Mesendoderm (in vitro differentiated cells): ENCODE measurements around the gene DNAH17.

Source experiments
- DNase-seq: peaks from one replicate; pipeline ENCODE4 v3.0.0; 2013
- H2AK5ac ChIP-seq: 2 replicates; pipeline ENCODE4 v1.6.1; 2013; ENCODE audit warnings: low read length, inconsistent platforms
- H2BK120ac ChIP-seq: 2 replicates; pipeline ENCODE4 v1.6.1; 2013; ENCODE audit warnings: low read depth, mild to moderate bottlenecking, low read length, moderate library complexity, mixed read lengths
- H2BK15ac ChIP-seq: replicated peaks from 2 replicates; pipeline ENCODE4 v1.6.1; 2013; ENCODE audit warnings: low read depth, mild to moderate bottlenecking, moderate library complexity
- H2BK5ac ChIP-seq: 2 replicates; pipeline ENCODE4 v1.6.1; 2013; ENCODE audit warnings: low read length, inconsistent platforms
- H3K18ac ChIP-seq: 2 replicates; pipeline ENCODE4 v1.6.1; 2013; ENCODE audit warnings: mild to moderate bottlenecking, low read length, mixed read lengths
- H3K23ac ChIP-seq: one replicate; pipeline ENCODE4 v1.6.1; 2013; ENCODE audit warnings: low read length
- H3K27ac ChIP-seq: 2 replicates; pipeline ENCODE4 v1.5.1; 2013; ENCODE audit warnings: low read depth, mild to moderate bottlenecking, inconsistent platforms, low read length, moderate library complexity
- H3K27me3 ChIP-seq: 2 replicates; pipeline ENCODE4 v1.6.1; 2013; ENCODE audit warnings: low read length, control low read depth, mild to moderate bottlenecking, inconsistent platforms; ENCODE audit not compliant: insufficient read depth, poor library complexity
- H3K36me3 ChIP-seq: 2 replicates; pipeline ENCODE4 v1.6.1; 2013; ENCODE audit warnings: low read length, inconsistent platforms; ENCODE audit not compliant: control insufficient read depth, insufficient read depth
- H3K4ac ChIP-seq: one replicate; pipeline ENCODE4 v1.6.1; 2013; ENCODE audit warnings: low read depth, mild to moderate bottlenecking, low read length, moderate library complexity
- H3K4me1 ChIP-seq: 2 replicates; pipeline ENCODE4 v1.6.1; 2013; ENCODE audit warnings: low read depth, low read length, inconsistent platforms; ENCODE audit not compliant: control insufficient read depth
- H3K4me2 ChIP-seq: 2 replicates; pipeline ENCODE4 v1.6.1; 2013; ENCODE audit warnings: low read length
- H3K4me3 ChIP-seq: 2 replicates; pipeline ENCODE4 v1.5.1; 2013; ENCODE audit warnings: mild to moderate bottlenecking, low read length
- H3K56ac ChIP-seq: one replicate; pipeline ENCODE4 v1.6.1; 2013; ENCODE audit warnings: low read length
- H3K79me1 ChIP-seq: 2 replicates; pipeline ENCODE4 v1.6.1; 2013; ENCODE audit warnings: low read length, inconsistent platforms
- H3K79me2 ChIP-seq: 2 replicates; pipeline ENCODE4 v1.6.1; 2013; ENCODE audit warnings: mild to moderate bottlenecking, low read length; ENCODE audit not compliant: control insufficient read depth, insufficient read depth
- H3K9ac ChIP-seq: 2 replicates; pipeline ENCODE4 v1.6.1; 2013; ENCODE audit warnings: low read length, inconsistent platforms
- H4K5ac ChIP-seq: one replicate; pipeline ENCODE4 v1.6.1; 2013; ENCODE audit warnings: low read length
- H4K8ac ChIP-seq: one replicate; pipeline ENCODE4 v1.6.1; 2013; ENCODE audit warnings: low read depth, mild to moderate bottlenecking, control low read depth, low read length, moderate library complexity
- WGBS: extraction: QIAGEN DNeasy Blood & Tissue Kit; methylation state at CpG from one replicate; pipeline ENCODE4 v1.1.7; 2013; ENCODE audit warnings: low lambda C conversion rate, missing lambda C conversion rate; ENCODE audit not compliant: insufficient coverage; ENCODE audit errors: extremely low coverage; 5-methylcytosine and 5-hydroxymethylcytosine counted together

DNAH17 gene

GRCh38 chr17:78500806-78501205, 76.4 kb downstream of the DNAH17 start:
- no peak overlapping the region for H2BK15ac ChIP-seq
- no peak overlapping the region for H3K27ac ChIP-seq
- no peak overlapping the region for H2BK120ac ChIP-seq
- no peak overlapping the region for H3K18ac ChIP-seq
- H3K9ac ChIP-seq, result no peak overlapping the region
- no peaks in the 10 kb centered on the region for H3K79me2 ChIP-seq
- no peak overlapping the region for H3K4me3 ChIP-seq
- no peaks in the 10 kb centered on the region for H3K4me1 ChIP-seq
- no peak overlapping the region for H2AK5ac ChIP-seq
- H3K27me3 ChIP-seq, result no peaks in the 10 kb centered on the region
- H3K56ac ChIP-seq, result no peak overlapping the region
- no peak overlapping the region for H4K8ac ChIP-seq
- no peaks in the 10 kb centered on the region for H3K36me3 ChIP-seq
- H2BK5ac ChIP-seq, result no peak overlapping the region
- no CpG with 5 or more reads among the region's 7 CpGs for WGBS
- no peak for DNase-seq
- no peak overlapping the region for H4K5ac ChIP-seq
- no peak overlapping the region for H3K4me2 ChIP-seq
- no peak overlapping the region for H3K4ac ChIP-seq
- H3K79me1 ChIP-seq, result no peaks in the 10 kb centered on the region
- H3K23ac ChIP-seq, result no peak overlapping the region

- H4K5ac ChIP-seq, result no peak overlapping the region
- no peak overlapping the region for H3K23ac ChIP-seq
These were observed 77.3 kb downstream of the DNAH17 start for GRCh38 chr17:78499715-78500540.

GRCh38 chr17:78498848-78499247, 78.3 kb downstream of the DNAH17 start:
- H4K5ac ChIP-seq, result no peak overlapping the region
- no peak overlapping the region for H3K27ac ChIP-seq
- no peak overlapping the region for H4K8ac ChIP-seq
- no peak overlapping the region for H3K4me3 ChIP-seq
- no peak overlapping the region for H3K56ac ChIP-seq
- no peaks in the 10 kb centered on the region for H3K4me1 ChIP-seq
- no peak overlapping the region for H3K9ac ChIP-seq
- H3K4me2 ChIP-seq, result no peak overlapping the region
- H3K27me3 ChIP-seq, result no peaks in the 10 kb centered on the region
- H3K18ac ChIP-seq, result no peak overlapping the region
- no peak overlapping the region for H2BK15ac ChIP-seq
- no peak overlapping the region for H2BK5ac ChIP-seq
- DNase-seq, result peak; percentile 22
- WGBS, result no CpG with 5 or more reads among the region's 17 CpGs
- no peak overlapping the region for H2BK120ac ChIP-seq
- no peak overlapping the region for H3K4ac ChIP-seq
- no peaks in the 10 kb centered on the region for H3K79me1 ChIP-seq
- H2AK5ac ChIP-seq, result no peak overlapping the region
- H3K23ac ChIP-seq, result no peak overlapping the region
- no peaks in the 10 kb centered on the region for H3K79me2 ChIP-seq
- H3K36me3 ChIP-seq, result no peaks in the 10 kb centered on the region

More at GRCh38 chr17:78499715-78500540, 77.3 kb downstream of the DNAH17 start:
- no peak overlapping the region for H2BK5ac ChIP-seq
- H3K4ac ChIP-seq, result no peak overlapping the region
- H2AK5ac ChIP-seq, result no peak overlapping the region
- H3K4me1 ChIP-seq, result no peaks in the 10 kb centered on the region
- H3K79me2 ChIP-seq, result no peaks in the 10 kb centered on the region
- H3K9ac ChIP-seq, result no peak overlapping the region
- no peaks in the 10 kb centered on the region for H3K27me3 ChIP-seq
- no peak overlapping the region for H3K18ac ChIP-seq
- DNase-seq, result no peak
- no peak overlapping the region for H3K27ac ChIP-seq
- H2BK15ac ChIP-seq, result no peak overlapping the region
- H4K8ac ChIP-seq, result no peak overlapping the region
- H3K36me3 ChIP-seq, result no peaks in the 10 kb centered on the region
- no peak overlapping the region for H3K4me2 ChIP-seq
- no peak overlapping the region for H2BK120ac ChIP-seq
- WGBS, result no CpG with 5 or more reads among the region's 21 CpGs
- no peak overlapping the region for H3K4me3 ChIP-seq
- no peaks in the 10 kb centered on the region for H3K79me1 ChIP-seq
- H3K56ac ChIP-seq, result no peak overlapping the region

DNA sequence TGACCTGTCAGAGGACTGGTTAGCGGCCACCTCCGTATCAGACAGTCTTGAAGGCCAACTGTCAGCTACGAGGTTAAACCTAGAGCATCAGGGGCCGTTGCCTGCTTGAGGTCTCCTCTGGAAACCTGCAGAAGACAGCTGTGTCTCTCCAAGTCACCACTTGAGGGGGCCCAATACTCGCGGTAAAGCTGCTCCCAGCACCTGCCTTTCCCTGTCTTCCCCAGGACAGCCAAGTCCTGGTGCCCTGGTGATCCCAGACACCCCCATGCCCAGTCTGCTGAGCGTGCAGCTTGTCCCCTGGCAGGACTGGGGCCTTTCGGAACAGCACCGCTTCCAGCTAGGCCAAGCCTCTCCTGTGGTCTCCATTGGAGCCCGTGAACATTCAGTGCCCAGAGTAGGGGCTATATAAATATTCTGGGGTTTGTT, 80.1 kb downstream of the DNAH17 start:
- H3K23ac ChIP-seq, result no peak overlapping the region
- H3K18ac ChIP-seq, result no peak overlapping the region
- no peak overlapping the region for H4K5ac ChIP-seq
- no peak overlapping the region for H3K9ac ChIP-seq
- H3K27me3 ChIP-seq, result no peaks in the 10 kb centered on the region
- no CpG with 5 or more reads among the region's 10 CpGs for WGBS
- H3K4me1 ChIP-seq, result no peaks in the 10 kb centered on the region
- no peak overlapping the region for H2BK15ac ChIP-seq
- no peak overlapping the region for H3K4ac ChIP-seq
- peak; percentile 85 for DNase-seq
- H3K79me2 ChIP-seq, result no peaks in the 10 kb centered on the region
- H2AK5ac ChIP-seq, result no peak overlapping the region
- H2BK5ac ChIP-seq, result no peak overlapping the region
- H3K36me3 ChIP-seq, result no peaks in the 10 kb centered on the region
- H3K4me3 ChIP-seq, result no peak overlapping the region
- no peaks in the 10 kb centered on the region for H3K79me1 ChIP-seq
- H3K27ac ChIP-seq, result no peak overlapping the region
- H2BK120ac ChIP-seq, result no peak overlapping the region
- no peak overlapping the region for H4K8ac ChIP-seq
- no peak overlapping the region for H3K56ac ChIP-seq
- no peak overlapping the region for H3K4me2 ChIP-seq

DNA sequence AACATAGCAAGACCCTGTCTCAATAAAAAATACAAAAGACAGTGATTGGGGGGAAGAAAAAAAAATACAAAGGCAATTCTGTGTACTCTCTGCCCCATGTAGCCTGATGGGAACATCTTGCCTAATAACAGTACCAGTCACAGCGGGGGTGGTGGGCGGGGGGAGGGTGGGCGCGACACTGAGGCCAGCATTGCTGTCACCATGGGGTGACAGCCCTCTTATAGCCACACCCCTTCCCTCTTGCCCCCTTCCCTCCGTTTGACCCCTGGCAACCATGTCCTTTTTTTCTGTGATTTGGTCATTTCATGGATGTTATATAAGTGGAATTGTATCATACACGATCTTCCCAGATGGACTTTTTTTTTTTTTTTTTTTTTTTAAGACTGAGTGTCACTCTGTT, 80.9 kb downstream of the DNAH17 start:
- Histone ChIP-seq H3K4me3 (no peak overlapping the region), H4K8ac (no peak overlapping the region), H3K18ac (no peak overlapping the region), H2BK5ac (no peak overlapping the region), H3K23ac (no peak overlapping the region), H4K5ac (no peak overlapping the region), H3K4me2 (no peak overlapping the region), H3K56ac (no peak overlapping the region), H2BK120ac (no peak overlapping the region), H3K4ac (no peak overlapping the region), H3K9ac (no peak overlapping the region), H3K79me1 (no peaks in the 10 kb centered on the region), H3K27ac (no peak overlapping the region), H2BK15ac (no peak overlapping the region), H2AK5ac (no peak overlapping the region), H3K4me1 (no peaks in the 10 kb centered on the region), H3K36me3 (no peaks in the 10 kb centered on the region), H3K79me2 (no peaks in the 10 kb centered on the region), H3K27me3 (no peaks in the 10 kb centered on the region)
- no peak for DNase-seq
- WGBS, result no CpG with 5 or more reads among the region's 6 CpGs

GRCh38 chr17:78495634-78496033, 81.6 kb downstream of the DNAH17 start:
- Histone ChIP-seq H2BK15ac (no peak overlapping the region), H4K5ac (no peak overlapping the region), H3K27ac (no peak overlapping the region), H3K23ac (no peak overlapping the region), H3K79me1 (no peaks in the 10 kb centered on the region), H3K4me2 (no peak overlapping the region), H3K4me1 (no peaks in the 10 kb centered on the region), H3K4ac (no peak overlapping the region), H3K18ac (no peak overlapping the region), H3K79me2 (no peaks in the 10 kb centered on the region), H3K9ac (no peak overlapping the region), H3K4me3 (no peak overlapping the region), H4K8ac (no peak overlapping the region), H3K56ac (no peak overlapping the region), H3K27me3 (no peaks in the 10 kb centered on the region), H2BK120ac (no peak overlapping the region), H3K36me3 (no peaks in the 10 kb centered on the region), H2BK5ac (no peak overlapping the region), H2AK5ac (no peak overlapping the region)
- whole genome bisulfite sequencing, result no CpG with 5 or more reads among the region's 14 CpGs
- DNase-seq, result no peak
